CD8-positive, alpha-beta memory T cell (primary cell): ENCODE measurements around the gene C17orf113. TPM values are rescaled to one million over a fixed set of nuclear protein-coding genes. Genes with fewer than 3 reads are reported as not detected.

Experiments
- CTCF ChIA-PET: fragments of 350-600 bp; sonication (Branson Sonifier 250); formaldehyde crosslinking; loops from one replicate; lab custom pipeline; 2021; ENCODE audit warnings: antibody characterized with exemption; lab: Charles Lee
- POLR2A ChIA-PET: fragments of 350-600 bp; sonication (Branson Sonifier 250); formaldehyde crosslinking; loops from one replicate; lab custom pipeline; 2021; ENCODE audit warnings: antibody characterized with exemption; lab: Charles Lee
- DNase-seq, 5 donors: peaks; one replicate each; pipeline versions ENCODE4 v3.0.0 to v3.0.0-alpha.2; 2020 to 2022; ENCODE audit warnings: mixed read lengths in 1 of 5
- H3K27ac ChIP-seq: one replicate; pipeline ENCODE4 v1.7.0; 2013; ENCODE audit warnings: low read depth, mild to moderate bottlenecking, low read length, moderate library complexity
- H3K27me3 ChIP-seq: 2 replicates; pipeline ENCODE4 v1.7.0; 2013; ENCODE audit warnings: low read length, mild to moderate bottlenecking; ENCODE audit not compliant: insufficient read depth, poor library complexity, severe bottlenecking
- H3K36me3 ChIP-seq: 2 replicates; pipeline ENCODE4 v1.7.0; 2013; ENCODE audit warnings: mild to moderate bottlenecking, low read length, moderate library complexity; ENCODE audit not compliant: insufficient read depth
- H3K4me1 ChIP-seq: 2 replicates; pipeline ENCODE4 v1.7.0; 2013; ENCODE audit warnings: mild to moderate bottlenecking, low read length, moderate library complexity; ENCODE audit not compliant: insufficient read depth
- H3K4me3 ChIP-seq: 2 replicates; pipeline ENCODE4 v1.7.0; 2013; ENCODE audit warnings: mild to moderate bottlenecking, low read length
- H3K9me3 ChIP-seq: 2 replicates; pipeline ENCODE4 v1.7.0; 2013; ENCODE audit warnings: mild to moderate bottlenecking, low read length
- H3K27ac Mint-ChIP-seq, 8 donors: one replicate each; pipeline ENCODE4 v1.8.0; 2020 to 2021; ENCODE audit warnings: mixed read lengths in 8 of 8, mild to moderate bottlenecking in 6 of 8, inconsistent platforms in 3 of 8, moderate library complexity in 3 of 8
- H3K27me3 Mint-ChIP-seq, 2 donors: one replicate each; pipeline ENCODE4 v1.8.0; 2020 to 2021; ENCODE audit warnings: mixed read lengths in 2 of 2, mild to moderate bottlenecking in 1 of 2, moderate library complexity in 1 of 2
- H3K36me3 Mint-ChIP-seq, 3 donors: one replicate each; pipeline ENCODE4 v1.8.0; 2020 to 2021; ENCODE audit warnings: mixed read lengths in 3 of 3, inconsistent platforms in 1 of 3, mild to moderate bottlenecking in 1 of 3
- H3K4me1 Mint-ChIP-seq, 3 donors: one replicate each; pipeline ENCODE4 v1.8.0; 2020 to 2021; ENCODE audit warnings: mixed read lengths in 3 of 3, inconsistent platforms in 1 of 3, mild to moderate bottlenecking in 1 of 3
- H3K4me3 Mint-ChIP-seq, 7 donors: one replicate each; pipeline ENCODE4 v1.8.0; 2020 to 2021; ENCODE audit warnings: mixed read lengths in 7 of 7, mild to moderate bottlenecking in 6 of 7, moderate library complexity in 4 of 7, inconsistent platforms in 2 of 7
- H3K9me3 Mint-ChIP-seq, 5 donors: one replicate each; pipeline ENCODE4 v1.8.0; 2020 to 2022; ENCODE audit warnings: mixed read lengths in 5 of 5, mild to moderate bottlenecking in 3 of 5, moderate library complexity in 2 of 5, inconsistent platforms in 1 of 5
- polyA plus RNA-seq: library from polyadenylated mRNA; unstranded; fragments of 300-500 nt; fragmentation: Illumina TruSeq; gene quantifications from one replicate; pipeline ENCODE4 v1.2.3, GENCODE V29; 2021
- total RNA-seq, 2 experiments: library from RNA; stranded (reverse); gene quantifications; one replicate each; pipeline ENCODE4 v1.2.3, GENCODE V29; 2021

Gene C17orf113
- total and polyA plus RNA-seq, 3 experiments from 2014 or later = 0.10 to 0.20 (median 0.15) TPM

GRCh38 chr17:42055027-42055426, 4.6 kb upstream of the C17orf113 start:
- no peak overlapping the region for H3K27ac ChIP-seq
- H3K9me3 ChIP-seq = no peaks in the 10 kb centered on the region
- Mint-ChIP-seq H3K9me3 (no peaks in the 10 kb centered on the region), H3K27ac (no peak overlapping the region), H3K4me1 (peaks cover 5 to 7% (median 6%) of the 10 kb centered on the region in 3 donors), H3K36me3 (no peaks in the 10 kb centered on the region), H3K4me3 (no peak overlapping the region), H3K27me3 (peaks cover 31 to 62% of the 10 kb centered on the region in 2 donors)
- peaks cover 7% of the 10 kb centered on the region for H3K4me1 ChIP-seq
- CTCF ChIA-PET = interaction anchor here (1.3 kb wide), 1 partner anchor 9 kb away, joined by 4 read pairs; no protein-coding TSS in a partner anchor
- no peak for DNase-seq
- H3K4me3 ChIP-seq = no peak overlapping the region
- peaks cover 17% of the 10 kb centered on the region for H3K27me3 ChIP-seq
- POLR2A ChIA-PET = no interaction called here
- H3K36me3 ChIP-seq = no peaks in the 10 kb centered on the region

DNA sequence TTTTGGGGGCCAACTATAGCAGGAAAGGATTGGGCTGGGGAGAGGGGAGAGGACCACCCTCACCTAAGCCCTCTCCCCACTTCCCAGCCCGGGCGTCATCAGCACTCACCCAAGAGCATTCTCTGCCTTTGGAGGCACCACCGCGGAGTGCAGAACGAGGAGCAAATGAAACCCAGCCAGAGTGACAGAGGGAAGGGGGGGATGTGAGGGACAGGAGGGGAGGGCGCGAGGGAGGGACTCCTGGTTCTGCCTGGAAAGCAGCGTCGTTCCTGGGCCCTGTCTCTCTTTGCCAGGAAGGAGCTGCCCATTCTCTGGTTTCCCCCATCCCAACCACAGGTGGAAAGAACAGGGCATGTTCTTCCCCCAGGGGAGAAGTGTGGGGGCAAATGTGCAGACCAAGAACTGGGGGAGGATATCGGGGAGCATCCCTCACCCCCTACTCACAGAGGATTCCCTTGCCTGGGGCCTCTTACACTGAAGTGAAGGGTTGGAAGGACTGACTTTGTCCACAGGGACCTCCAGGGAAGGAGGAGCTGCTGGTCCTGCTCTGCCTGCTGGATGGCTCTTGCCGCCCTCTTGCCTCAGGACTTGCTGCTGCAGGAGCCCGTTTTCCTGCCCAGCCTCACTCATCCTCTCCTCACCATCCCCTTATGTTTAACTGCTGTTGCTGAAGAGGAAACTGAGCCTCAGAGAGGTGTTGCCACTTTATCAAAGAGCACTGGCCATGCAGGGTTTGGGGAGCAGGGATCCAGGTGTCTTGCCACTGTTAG, 3.5 kb upstream of the C17orf113 start:
- no peak for DNase-seq
- peaks cover 7 to 11% (median 10%) of the 10 kb centered on the region in 3 donors for H3K4me1 Mint-ChIP-seq

GRCh38 chr17:42052346-42052877, 2.0 kb upstream of the C17orf113 start:
- Mint-ChIP-seq H3K27ac (no peak overlapping the region), H3K4me3 (peak overlapping the region in 3 of 7 donors; percentile 15 to 77 (median 44)), H3K27me3 (peaks cover 34 to 72% of the 10 kb centered on the region in 2 donors), H3K36me3 (no peaks in the 10 kb centered on the region), H3K4me1 (peaks cover 7 to 11% (median 10%) of the 10 kb centered on the region in 3 donors), H3K9me3 (peaks cover 0 to 1% (median 0%) of the 10 kb centered on the region in 5 donors)
- H3K9me3 ChIP-seq = no peaks in the 10 kb centered on the region
- H3K27ac ChIP-seq = no peak overlapping the region
- peaks cover 12% of the 10 kb centered on the region for H3K4me1 ChIP-seq
- H3K27me3 ChIP-seq = peaks cover 17% of the 10 kb centered on the region
- no peak overlapping the region for H3K4me3 ChIP-seq
- ChIA-PET POLR2A (no interaction called here), CTCF (interaction anchor here (1.0 kb wide), 1 partner anchor 27 kb away, joined by 3 read pairs; no protein-coding TSS in a partner anchor)
- no peak for DNase-seq
- H3K36me3 ChIP-seq = no peaks in the 10 kb centered on the region

More for the DNA sequence above, 3.5 kb upstream of the C17orf113 start:
- no peaks in the 10 kb centered on the region for H3K9me3 ChIP-seq
- CTCF ChIA-PET = interaction anchor here (1.0 to 1.2 kb wide), 2 partner anchors 14 to 28 kb away, joined by 3 to 5 read pairs; no protein-coding TSS in a partner anchor
- H3K36me3 ChIP-seq = no peaks in the 10 kb centered on the region
- peaks cover 12% of the 10 kb centered on the region for H3K4me1 ChIP-seq
- H3K27ac ChIP-seq = no peak overlapping the region
- Mint-ChIP-seq H3K9me3 (no peaks in the 10 kb centered on the region), H3K27ac (no peak overlapping the region), H3K4me3 (no peak overlapping the region), H3K27me3 (peaks cover 32 to 72% of the 10 kb centered on the region in 2 donors), H3K36me3 (no peaks in the 10 kb centered on the region)
- H3K4me3 ChIP-seq = no peak overlapping the region
- H3K27me3 ChIP-seq = peaks cover 17% of the 10 kb centered on the region
- POLR2A ChIA-PET = no interaction called here

DNA sequence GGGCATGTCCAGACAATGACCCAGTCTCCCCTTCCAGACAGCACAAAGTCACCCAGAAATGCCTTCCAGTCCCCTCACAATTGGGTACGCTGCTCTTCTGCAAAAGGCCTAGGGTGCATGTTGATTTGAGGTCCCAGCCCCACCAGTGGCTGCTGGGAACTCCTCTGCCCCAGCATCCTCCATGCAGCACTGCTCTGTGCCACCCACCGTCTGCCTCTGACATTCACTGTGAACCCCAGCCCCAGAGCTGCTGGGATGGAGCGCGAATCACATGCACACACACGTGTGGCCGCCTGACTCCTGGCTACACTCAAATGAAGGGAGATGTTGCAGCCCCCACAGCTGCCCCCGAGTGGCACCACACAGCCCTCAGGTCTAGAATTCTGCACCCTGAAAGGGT, 1.2 kb upstream of the C17orf113 start:
- Mint-ChIP-seq H3K36me3 (no peaks in the 10 kb centered on the region), H3K4me3 (peak overlapping the region in 6 of 7 donors; percentile 33 to 86 (median 50)), H3K9me3 (peaks cover 0 to 1% (median 0%) of the 10 kb centered on the region in 5 donors), H3K27ac (no peak overlapping the region), H3K4me1 (peaks cover 7 to 11% (median 10%) of the 10 kb centered on the region in 3 donors), H3K27me3 (peaks cover 32 to 65% of the 10 kb centered on the region in 2 donors)
- Histone ChIP-seq H3K4me3 (no peak overlapping the region), H3K9me3 (no peaks in the 10 kb centered on the region), H3K4me1 (peaks cover 12% of the 10 kb centered on the region), H3K36me3 (no peaks in the 10 kb centered on the region), H3K27ac (no peak overlapping the region), H3K27me3 (peaks cover 17% of the 10 kb centered on the region)
- POLR2A ChIA-PET = no interaction called here
- DNase-seq = no peak
- CTCF ChIA-PET = interaction anchor here (0.8 to 1.4 kb wide), 2 partner anchors 31 to 79 kb away, joined by 3 read pairs; partner anchors contain the start of gene NKIRAS2

DNA sequence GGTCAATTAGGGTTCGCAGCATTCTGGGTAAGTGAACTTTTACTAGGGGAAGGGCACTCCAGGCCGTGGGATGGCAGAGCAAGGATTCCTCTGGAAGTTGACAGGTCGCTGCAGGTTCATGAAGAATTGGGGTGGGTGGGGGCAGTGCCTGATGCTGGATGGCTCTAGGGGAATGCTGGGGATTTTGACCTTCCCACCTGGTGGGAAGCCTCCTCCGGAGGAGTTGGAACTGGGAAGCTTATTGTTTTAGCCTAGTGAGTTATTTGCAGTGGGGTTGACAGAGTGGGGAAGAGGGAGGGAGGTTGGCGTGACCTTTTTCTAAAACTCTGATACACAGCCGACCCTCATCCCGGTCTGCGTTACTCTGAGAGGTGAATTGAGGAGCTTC, 606 bp upstream of the C17orf113 start:
- Histone ChIP-seq H3K27me3 (peaks cover 17% of the 10 kb centered on the region), H3K9me3 (no peaks in the 10 kb centered on the region), H3K4me3 (peak overlapping the region; percentile 37), H3K4me1 (peaks cover 12% of the 10 kb centered on the region), H3K27ac (no peak overlapping the region), H3K36me3 (no peaks in the 10 kb centered on the region)
- Mint-ChIP-seq H3K4me3 (peak overlapping the region; percentile 44 to 88 (median 84)), H3K27ac (peak overlapping the region in 3 of 8 donors; percentile 6 to 55 (median 27)), H3K9me3 (peaks cover 0 to 1% (median 0%) of the 10 kb centered on the region in 5 donors), H3K36me3 (no peaks in the 10 kb centered on the region), H3K27me3 (peaks cover 32 to 62% of the 10 kb centered on the region in 2 donors), H3K4me1 (peaks cover 7 to 11% (median 10%) of the 10 kb centered on the region in 3 donors)
- CTCF ChIA-PET = interaction anchor here (0.7 to 1.4 kb wide), 3 partner anchors 10 to 79 kb away, joined by 3 to 4 read pairs (median 3); partner anchors contain the start of gene NKIRAS2
- POLR2A ChIA-PET = no interaction called here
- DNase-seq = no peak

DNA sequence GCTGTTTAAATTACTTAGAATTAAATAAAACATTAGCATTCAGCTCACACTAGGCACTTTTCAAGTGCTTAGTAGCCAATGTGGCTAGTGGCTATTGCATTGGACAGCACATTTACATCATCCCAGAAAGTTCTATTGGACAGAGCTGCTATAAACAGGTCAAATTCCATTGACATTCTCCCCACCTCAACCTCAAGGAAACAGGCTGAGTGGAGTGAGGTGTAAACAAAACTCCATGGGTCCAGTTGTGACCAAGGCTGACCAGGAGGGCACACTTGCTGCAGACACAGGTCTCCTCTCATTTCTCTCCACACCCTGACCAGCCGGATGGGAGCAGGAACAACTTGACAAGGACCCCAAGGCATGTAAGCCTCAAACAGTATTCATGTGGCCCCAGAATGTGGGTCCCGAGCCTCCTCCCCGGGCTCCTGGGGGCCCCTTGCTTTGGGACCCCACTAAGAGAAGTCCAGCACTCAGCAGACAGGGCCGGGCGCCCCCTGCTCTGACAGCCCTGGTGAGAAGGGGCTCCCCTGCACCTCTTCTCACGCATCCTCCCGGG, 488 bp downstream of the C17orf113 start:
- DNase-seq = no peak
- H3K27me3 Mint-ChIP-seq = peaks cover 28 to 51% of the 10 kb centered on the region in 2 donors
- peak overlapping the region; percentile 80 to 90 (median 81) for H3K4me3 Mint-ChIP-seq
- Histone ChIP-seq H3K27ac (peak overlapping the region; percentile 12), H3K27me3 (peaks cover 17% of the 10 kb centered on the region), H3K4me1 (peaks cover 12% of the 10 kb centered on the region), H3K9me3 (no peaks in the 10 kb centered on the region), H3K4me3 (peak overlapping the region; percentile 39), H3K36me3 (no peaks in the 10 kb centered on the region)
- POLR2A ChIA-PET = interaction anchor here (0.6 to 0.9 kb wide), 3 partner anchors 10 to 282 kb away, joined by 3 read pairs; no protein-coding TSS in a partner anchor
- peaks cover 7 to 11% (median 10%) of the 10 kb centered on the region in 3 donors for H3K4me1 Mint-ChIP-seq
- peak overlapping the region in 2 of 8 donors; percentile 66 to 89 for H3K27ac Mint-ChIP-seq
- no peaks in the 10 kb centered on the region for H3K36me3 Mint-ChIP-seq
- CTCF ChIA-PET = interaction anchor here (0.9 to 1.7 kb wide), 3 partner anchors 25 to 104 kb away, joined by 3 read pairs; partner anchors contain the start of gene RAB5C
- H3K9me3 Mint-ChIP-seq = peaks cover 0 to 1% (median 0%) of the 10 kb centered on the region in 5 donors

- H3K27me3 Mint-ChIP-seq = peaks cover 22 to 27% of the 10 kb centered on the region in 2 donors
- ChIA-PET CTCF (interaction anchor here (2.0 kb wide), 1 partner anchor 70 kb away, joined by 4 read pairs; no protein-coding TSS in a partner anchor), POLR2A (no interaction called here)
- peaks cover 7 to 11% (median 10%) of the 10 kb centered on the region in 3 donors for H3K4me1 Mint-ChIP-seq
- H3K9me3 Mint-ChIP-seq = peaks cover 0 to 1% (median 0%) of the 10 kb centered on the region in 5 donors
- Histone ChIP-seq H3K36me3 (no peaks in the 10 kb centered on the region), H3K27me3 (peaks cover 12% of the 10 kb centered on the region), H3K4me1 (peaks cover 12% of the 10 kb centered on the region), H3K4me3 (no peak overlapping the region), H3K27ac (no peak overlapping the region), H3K9me3 (no peaks in the 10 kb centered on the region)
- no peak overlapping the region for H3K27ac Mint-ChIP-seq
- H3K4me3 Mint-ChIP-seq = no peak overlapping the region
- no peak for DNase-seq
- no peaks in the 10 kb centered on the region for H3K36me3 Mint-ChIP-seq
Measured at GRCh38 chr17:42047343-42047742, 3.1 kb downstream of the C17orf113 start.
